Measurements from ENCODE around the gene RDX.

Gene RDX

GRCh38 chr11:110173811-110174644 lies 122.4 kb downstream of the RDX start:
- DNase-seq (peak; percentile 28), ATAC-seq (replicated peaks) (peak; percentile 69 to 79)
- Mint-ChIP-seq H3K27ac (peak overlapping the region; percentile 14), H3K4me1 (peaks cover 5 to 8% of the 10 kb centered on the region in 2 donors), H3K27me3 (peaks cover 12 to 19% of the 10 kb centered on the region in 2 donors), H3K9me3 (no peaks in the 10 kb centered on the region), H3K36me3 (no peaks in the 10 kb centered on the region), H3K4me3 (peak overlapping the region in 1 of 2 donors; percentile 59)

- H3K27me3 Mint-ChIP-seq = peaks cover 12 to 19% of the 10 kb centered on the region in 2 donors
Measured at GRCh38 chr11:110172468-110173065, 123.8 kb downstream of the RDX start.

GRCh38 chr11:110169738-110170137 lies 126.7 kb downstream of the RDX start:
- Mint-ChIP-seq H3K4me1 (peaks cover 5 to 8% of the 10 kb centered on the region in 2 donors), H3K27me3 (peaks cover 12 to 20% of the 10 kb centered on the region in 2 donors), H3K27ac (no peak overlapping the region), H3K4me3 (no peak overlapping the region), H3K9me3 (no peaks in the 10 kb centered on the region), H3K36me3 (peaks cover 9% of the 10 kb centered on the region in 2 donors)
- no peak for ATAC-seq (replicated peaks)
- DNase-seq = no peak

More at GRCh38 chr11:110172468-110173065, 123.8 kb downstream of the RDX start:
- ATAC-seq (replicated peaks) = no peak
- DNase-seq = no peak
- Mint-ChIP-seq H3K9me3 (no peaks in the 10 kb centered on the region), H3K4me1 (peaks cover 5 to 8% of the 10 kb centered on the region in 2 donors), H3K27ac (no peak overlapping the region), H3K36me3 (no peaks in the 10 kb centered on the region), H3K4me3 (no peak overlapping the region)

GRCh38 chr11:110168033-110168803 lies 128.2 kb downstream of the RDX start:
- no peaks in the 10 kb centered on the region for H3K4me1 Mint-ChIP-seq
- H3K4me3 Mint-ChIP-seq = no peak overlapping the region
- peaks cover 4 to 12% of the 10 kb centered on the region in 2 donors for H3K27me3 Mint-ChIP-seq
- peaks cover 16 to 17% of the 10 kb centered on the region in 2 donors for H3K36me3 Mint-ChIP-seq
- DNase-seq = no peak
- no peak overlapping the region for H3K27ac Mint-ChIP-seq
- no peaks in the 10 kb centered on the region for H3K9me3 Mint-ChIP-seq
- ATAC-seq (replicated peaks) = no peak

- Mint-ChIP-seq H3K9me3 (no peaks in the 10 kb centered on the region), H3K4me3 (no peak overlapping the region), H3K4me1 (no peaks in the 10 kb centered on the region), H3K36me3 (peaks cover 20 to 21% of the 10 kb centered on the region in 2 donors), H3K27me3 (peaks cover 0 to 7% of the 10 kb centered on the region in 2 donors), H3K27ac (peak overlapping the region; percentile 52)
- ATAC-seq (replicated peaks) = no peak
- no peak for DNase-seq
Measured at GRCh38 chr11:110165039-110165925, 131.1 kb downstream of the RDX start.

- Mint-ChIP-seq H3K27me3 (peaks cover 0 to 7% of the 10 kb centered on the region in 2 donors), H3K36me3 (peaks cover 25 to 33% of the 10 kb centered on the region in 2 donors), H3K9me3 (no peaks in the 10 kb centered on the region), H3K4me3 (no peak overlapping the region), H3K4me1 (no peaks in the 10 kb centered on the region), H3K27ac (no peak overlapping the region)
- DNase-seq (no peak), ATAC-seq (replicated peaks) (no peak)
Measured at GRCh38 chr11:110162216-110162615, 134.2 kb downstream of the RDX start.

- no peak for ATAC-seq (replicated peaks)
- Mint-ChIP-seq H3K4me1 (no peaks in the 10 kb centered on the region), H3K4me3 (no peak overlapping the region), H3K36me3 (peaks cover 25 to 33% of the 10 kb centered on the region in 2 donors), H3K27ac (no peak overlapping the region), H3K27me3 (peaks cover 0 to 7% of the 10 kb centered on the region in 2 donors), H3K9me3 (no peaks in the 10 kb centered on the region)
- DNase-seq = no peak
Measured at GRCh38 chr11:110161061-110161460, 135.4 kb downstream of the RDX start.

- no peak overlapping the region for H3K27ac Mint-ChIP-seq
- no peak for DNase-seq
- H3K36me3 Mint-ChIP-seq = peaks cover 23 to 34% of the 10 kb centered on the region in 2 donors
- H3K27me3 Mint-ChIP-seq = peaks cover 0 to 7% of the 10 kb centered on the region in 2 donors
- H3K9me3 Mint-ChIP-seq = no peaks in the 10 kb centered on the region
- H3K4me3 Mint-ChIP-seq = no peak overlapping the region
- no peaks in the 10 kb centered on the region for H3K4me1 Mint-ChIP-seq
- ATAC-seq (replicated peaks) = no peak
Measured at GRCh38 chr11:110160437-110160836, 136.0 kb downstream of the RDX start.

- Mint-ChIP-seq H3K27me3 (peaks cover 0 to 4% of the 10 kb centered on the region in 2 donors), H3K36me3 (peaks cover 19 to 30% of the 10 kb centered on the region in 2 donors), H3K4me1 (no peaks in the 10 kb centered on the region), H3K4me3 (no peak overlapping the region), H3K27ac (no peak overlapping the region), H3K9me3 (no peaks in the 10 kb centered on the region)
- no peak for DNase-seq
- no peak for ATAC-seq (replicated peaks)
Measured at GRCh38 chr11:110160016-110160415, 136.4 kb downstream of the RDX start.

GRCh38 chr11:110159476-110159875 lies 136.9 kb downstream of the RDX start:
- Mint-ChIP-seq H3K27ac (no peak overlapping the region), H3K36me3 (peaks cover 14 to 25% of the 10 kb centered on the region in 2 donors), H3K4me1 (no peaks in the 10 kb centered on the region), H3K9me3 (no peaks in the 10 kb centered on the region), H3K4me3 (no peak overlapping the region), H3K27me3 (no peaks in the 10 kb centered on the region)
- ATAC-seq (replicated peaks) = no peak
- no peak for DNase-seq

- Mint-ChIP-seq H3K36me3 (peaks cover 13 to 25% of the 10 kb centered on the region in 2 donors), H3K27ac (no peak overlapping the region), H3K4me1 (no peaks in the 10 kb centered on the region), H3K27me3 (no peaks in the 10 kb centered on the region), H3K4me3 (no peak overlapping the region), H3K9me3 (no peaks in the 10 kb centered on the region)
- DNase-seq = no peak
- ATAC-seq (replicated peaks) = no peak
Measured at GRCh38 chr11:110158317-110159200, 137.9 kb downstream of the RDX start.

GRCh38 chr11:110156503-110156902 lies 139.9 kb downstream of the RDX start:
- H3K36me3 Mint-ChIP-seq = peaks cover 10 to 26% of the 10 kb centered on the region in 2 donors
- H3K27me3 Mint-ChIP-seq = no peaks in the 10 kb centered on the region
- no peak overlapping the region for H3K4me3 Mint-ChIP-seq
- no peaks in the 10 kb centered on the region for H3K4me1 Mint-ChIP-seq
- no peaks in the 10 kb centered on the region for H3K9me3 Mint-ChIP-seq
- ATAC-seq (replicated peaks) (no peak), DNase-seq (no peak)
- no peak overlapping the region for H3K27ac Mint-ChIP-seq

- DNase-seq (no peak), ATAC-seq (replicated peaks) (no peak)
- no peaks in the 10 kb centered on the region for H3K27me3 Mint-ChIP-seq
- H3K4me3 Mint-ChIP-seq = no peak overlapping the region
- H3K4me1 Mint-ChIP-seq = peaks cover 0 to 2% of the 10 kb centered on the region in 2 donors
- peaks cover 5 to 20% of the 10 kb centered on the region in 2 donors for H3K36me3 Mint-ChIP-seq
- no peak overlapping the region for H3K27ac Mint-ChIP-seq
- H3K9me3 Mint-ChIP-seq = no peaks in the 10 kb centered on the region
Measured at GRCh38 chr11:110153474-110153873, 142.9 kb downstream of the RDX start.
